ENCODE results near the gene SETBP1.

SETBP1 gene

DNA sequence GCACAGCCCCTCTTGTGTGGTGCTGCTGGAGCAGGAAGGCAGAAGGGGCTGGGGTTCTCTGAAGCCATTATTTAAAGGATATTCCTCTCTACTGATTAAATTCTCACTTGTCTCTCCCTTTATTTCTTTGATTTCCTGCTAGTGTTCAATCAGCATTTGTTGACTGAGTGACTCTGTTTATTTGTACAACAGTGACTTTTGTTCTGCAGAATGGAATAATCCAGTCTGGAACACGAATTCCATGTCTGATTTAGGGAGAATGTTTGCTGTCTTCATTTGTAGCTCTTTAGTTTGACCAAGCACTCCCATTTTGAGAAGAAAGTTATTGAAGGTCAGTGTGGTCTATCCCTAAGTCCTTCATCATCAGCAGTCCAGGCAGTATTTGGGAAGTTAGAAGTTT is 141.2 kb downstream of the SETBP1 start:
- no peak for DNase-seq

DNA sequence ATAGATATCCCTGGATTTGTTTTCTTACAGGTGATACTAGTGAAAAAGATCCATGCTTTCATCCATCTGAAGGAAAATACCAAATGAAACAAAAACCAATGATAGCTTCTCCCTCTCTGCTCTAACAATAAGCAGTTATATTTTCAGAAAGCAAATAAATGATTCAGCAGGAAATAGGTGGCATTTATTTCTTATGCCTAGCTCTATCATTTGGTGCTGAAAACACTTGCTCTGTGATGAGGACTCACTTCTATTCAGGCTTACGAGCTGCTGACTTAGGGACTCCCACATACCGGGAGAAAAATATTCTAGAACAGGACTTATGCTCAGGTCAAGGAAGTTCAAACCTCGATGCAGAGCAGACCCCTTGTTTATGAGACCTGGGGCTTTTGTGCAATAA is 142.6 kb downstream of the SETBP1 start:
- DNase-seq: no peak

DNA sequence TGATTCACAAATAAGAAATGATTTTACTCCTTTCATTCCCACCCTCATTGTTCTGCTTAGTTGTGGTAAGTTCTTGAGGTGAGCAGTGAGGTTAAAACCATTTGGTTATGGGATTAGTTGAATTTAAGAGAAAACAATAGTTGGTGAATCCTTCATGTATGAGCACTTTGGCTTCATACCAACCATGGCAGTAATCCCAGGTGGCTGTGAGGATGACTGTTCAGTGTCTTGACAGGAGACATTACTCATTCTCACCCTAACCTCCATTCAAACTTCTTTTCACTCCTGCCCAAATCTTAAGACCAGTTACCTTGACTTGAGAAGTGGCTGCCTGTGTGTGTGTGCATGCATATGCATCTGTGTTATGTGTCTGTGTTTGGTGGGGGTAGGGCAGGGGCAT is 143.1 kb downstream of the SETBP1 start:
- DNase-seq: no peak

DNA sequence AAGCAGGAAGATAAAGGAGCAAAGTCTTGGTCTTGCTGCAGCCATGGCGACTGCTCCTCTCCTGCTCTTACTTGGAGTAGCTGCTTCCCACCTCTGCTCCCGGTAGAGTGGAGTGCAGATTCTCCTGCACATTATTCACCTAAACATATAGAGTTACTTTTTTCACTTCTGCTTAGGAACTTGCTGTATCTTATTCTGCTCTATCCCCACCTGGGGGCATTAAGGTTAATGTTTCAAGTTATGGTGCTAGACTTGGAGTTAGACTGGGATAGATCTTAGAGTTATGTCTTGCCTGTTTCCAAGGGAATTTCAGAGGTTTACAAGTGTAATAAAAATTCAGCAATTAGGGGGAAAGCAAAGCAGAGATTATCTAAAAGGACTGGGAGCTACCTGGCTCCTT is 144.2 kb downstream of the SETBP1 start:
- DNase-seq: no peak

DNA sequence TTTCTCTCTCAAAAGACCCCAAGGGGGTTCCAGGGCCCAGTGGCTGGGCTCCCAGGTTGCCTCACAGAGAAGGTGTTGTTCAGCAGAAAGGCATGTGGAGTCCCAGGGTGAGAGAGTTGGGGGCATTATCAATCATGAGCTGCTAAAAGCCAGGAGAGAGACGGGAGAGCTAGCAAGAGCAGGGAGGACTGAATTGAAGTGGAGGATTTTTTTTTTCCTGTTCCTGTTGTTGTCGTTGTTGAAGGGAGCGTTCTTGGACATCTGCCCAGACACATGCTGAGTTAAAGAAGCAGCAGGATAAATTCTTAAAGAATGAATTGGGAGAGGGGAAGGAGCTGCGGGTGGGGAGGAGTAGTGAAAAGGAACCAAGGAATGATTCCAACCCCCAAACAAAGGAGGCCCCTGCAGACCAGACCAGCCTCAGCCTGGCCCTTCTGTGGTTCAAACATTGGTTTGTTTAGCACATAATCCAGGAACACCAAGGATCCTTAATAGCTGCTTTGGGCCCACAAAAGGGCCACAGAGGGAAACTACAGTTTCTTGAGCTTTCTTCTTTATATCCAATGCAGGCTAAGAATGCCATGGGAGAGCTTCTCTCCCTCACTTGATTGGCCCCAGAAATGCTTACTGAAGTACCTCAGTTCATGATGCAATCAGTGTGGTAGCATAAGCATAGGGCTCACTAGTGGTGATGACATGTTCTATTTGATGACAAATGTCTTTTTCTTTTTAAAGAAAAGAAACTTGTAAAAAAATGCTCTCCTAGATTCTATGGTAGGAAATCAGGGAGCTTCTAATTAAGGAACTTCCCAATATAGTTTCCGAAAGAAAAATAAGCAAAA is 146.0 kb downstream of the SETBP1 start:
- peak; percentile 28 for DNase-seq

DNA sequence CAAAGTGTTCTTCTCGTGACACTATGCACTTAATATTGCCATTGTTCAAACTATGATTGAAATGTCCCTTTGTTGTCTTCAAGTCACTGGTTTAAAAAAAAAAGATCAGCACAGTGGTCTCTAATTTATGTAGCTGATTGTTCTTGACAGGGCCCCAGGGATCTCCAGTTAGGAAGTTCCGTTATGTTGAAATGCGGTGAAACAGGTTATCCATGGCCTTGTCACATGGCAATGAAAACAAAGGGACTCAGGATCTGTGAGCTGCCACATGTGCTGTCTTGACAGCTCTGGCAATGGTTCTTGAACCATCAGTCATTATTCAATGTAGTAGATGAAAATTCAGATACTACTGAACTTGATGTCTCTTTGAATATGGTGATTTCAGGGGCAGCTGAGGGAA is 147.4 kb downstream of the SETBP1 start:
- DNase-seq: no peak

DNA sequence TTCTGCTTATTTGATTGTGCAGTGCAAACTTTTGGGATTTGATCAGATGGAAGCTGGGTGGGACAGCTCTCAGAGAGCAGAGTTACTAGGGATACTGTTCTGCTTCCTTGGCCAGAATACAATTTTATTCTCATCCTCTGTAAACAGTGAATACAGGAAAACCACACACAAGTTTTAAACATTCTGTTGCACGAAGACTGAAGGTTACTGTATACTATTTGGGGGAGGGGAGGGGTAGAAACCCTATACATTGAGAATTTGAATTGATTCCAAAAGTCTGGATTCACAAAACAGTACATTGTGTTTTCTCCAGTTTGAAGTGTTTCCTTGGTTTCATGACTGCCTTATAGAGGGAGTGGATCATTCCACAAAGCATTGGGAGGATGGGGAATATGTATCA is 149.9 kb downstream of the SETBP1 start:
- DNase-seq: no peak

DNA sequence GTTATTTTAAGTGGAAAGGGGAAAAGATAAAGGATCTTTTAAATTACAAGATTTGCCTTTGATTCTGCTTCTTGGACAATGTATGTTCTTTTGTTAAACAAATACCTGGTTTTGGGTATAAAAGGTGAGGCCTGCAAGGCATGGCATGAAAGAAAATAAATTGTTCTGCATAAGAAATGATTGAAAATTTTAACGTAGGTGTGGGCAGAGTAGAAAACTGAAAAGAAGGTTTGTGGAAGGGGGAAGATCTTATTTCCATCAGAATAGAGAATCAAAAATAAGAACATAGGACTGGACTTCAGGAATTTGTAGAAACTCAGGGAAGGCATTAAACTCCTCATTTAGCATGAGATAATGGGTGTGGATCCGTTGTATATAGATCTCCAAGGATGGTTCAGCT is 153.1 kb downstream of the SETBP1 start:
- no peak for DNase-seq

DNA sequence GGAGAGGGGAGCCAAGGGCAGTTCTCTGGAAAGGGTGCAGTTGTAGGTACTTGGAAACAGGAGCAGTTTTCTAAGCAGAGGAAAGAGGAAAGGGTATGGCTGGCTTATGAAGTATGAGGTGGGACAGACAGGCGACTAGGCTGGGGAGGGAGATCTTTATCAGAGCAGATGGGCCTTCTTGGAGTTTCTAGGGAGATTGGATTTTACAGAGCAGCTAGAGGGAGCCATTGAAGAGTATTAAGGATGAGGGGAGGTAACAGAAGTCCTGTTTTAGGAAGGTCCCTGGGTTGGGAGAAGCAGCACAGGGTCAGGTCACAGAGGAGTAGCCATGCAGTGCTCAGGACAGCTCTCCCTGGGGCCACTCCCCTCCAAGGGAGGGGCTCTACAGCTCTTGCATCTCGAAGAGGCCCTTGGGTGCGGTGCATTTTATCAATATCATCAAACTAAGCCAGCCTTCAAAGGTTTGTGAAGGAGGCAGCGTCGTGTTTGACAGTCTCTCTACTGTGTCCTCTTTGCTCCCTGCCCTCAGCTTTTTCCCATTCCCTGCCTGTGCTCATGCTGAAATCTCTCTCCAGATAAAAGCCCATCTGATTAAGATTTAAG is 154.3 kb downstream of the SETBP1 start:
- DNase-seq: no peak

DNA sequence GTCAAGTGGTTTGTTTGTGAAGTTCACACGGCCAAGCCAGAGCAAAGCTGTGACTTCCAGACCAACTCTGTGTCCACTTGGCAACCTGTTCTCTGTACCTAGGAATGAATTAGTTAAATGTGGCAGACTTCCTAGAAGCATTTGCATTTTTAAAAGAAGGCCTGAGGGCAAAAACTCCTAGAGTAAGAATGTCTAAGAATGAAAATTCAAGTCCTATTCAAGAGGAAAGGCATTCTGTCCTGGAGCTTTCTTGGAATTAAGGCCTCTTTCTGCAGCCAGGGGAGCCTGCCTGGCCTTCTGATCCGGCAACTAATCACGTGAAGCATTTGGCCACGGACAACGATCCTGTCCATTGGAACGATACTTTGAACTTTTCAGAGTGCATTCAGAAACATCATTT is 155.0 kb downstream of the SETBP1 start:
- no peak for DNase-seq

DNA sequence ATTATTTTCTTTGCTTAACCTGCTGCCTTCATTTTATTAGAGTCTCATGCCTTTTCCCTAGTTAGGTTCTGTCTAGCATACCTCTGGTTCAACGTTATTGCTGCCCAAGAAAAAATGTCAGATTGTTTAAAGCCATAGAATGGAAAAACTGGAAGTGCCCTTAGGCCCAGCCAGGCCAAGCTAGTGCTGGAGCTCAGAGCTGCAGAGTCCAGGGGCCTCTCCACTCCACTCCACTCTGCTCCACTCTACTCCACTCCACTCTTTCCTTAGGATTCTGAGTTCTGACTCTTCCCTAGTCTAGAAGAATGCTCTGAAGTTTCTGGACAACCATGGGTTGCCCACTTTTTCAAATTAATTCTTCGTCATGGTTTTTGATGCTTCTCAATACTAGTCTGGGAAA is 155.6 kb downstream of the SETBP1 start:
- no peak for DNase-seq

DNA sequence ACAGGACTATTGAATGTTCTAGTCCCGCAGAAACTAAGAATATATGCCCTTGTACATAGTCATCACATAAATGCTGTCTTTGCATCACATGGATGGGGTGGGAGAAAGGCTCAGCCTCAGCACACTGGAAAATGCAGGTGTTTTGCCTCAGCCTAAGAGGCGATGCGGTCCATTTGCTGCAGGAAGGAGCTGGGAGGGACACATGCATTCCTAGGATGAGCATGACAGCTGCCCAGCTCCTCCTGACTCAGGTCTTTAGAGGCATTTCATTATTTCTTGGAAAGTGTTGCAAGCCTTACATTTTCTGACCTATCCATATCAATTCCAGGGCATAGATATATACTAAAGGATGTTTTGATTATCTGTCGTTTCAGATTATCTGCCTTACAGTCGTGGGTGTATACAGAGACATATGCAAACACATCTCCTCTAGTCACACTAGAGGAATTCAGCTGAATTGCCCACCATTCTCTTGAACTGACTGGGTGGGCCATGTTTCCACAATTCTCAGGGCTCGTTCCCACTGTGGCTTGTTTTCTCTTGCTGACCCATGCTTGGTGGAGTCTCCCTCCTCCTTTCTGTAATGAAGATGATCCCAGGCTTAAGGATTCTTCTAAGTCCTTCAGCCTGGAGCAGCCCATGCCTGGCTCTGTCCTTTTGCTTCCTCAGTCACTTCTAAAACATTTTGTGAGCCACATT is 156.9 kb downstream of the SETBP1 start:
- no peak for DNase-seq

DNA sequence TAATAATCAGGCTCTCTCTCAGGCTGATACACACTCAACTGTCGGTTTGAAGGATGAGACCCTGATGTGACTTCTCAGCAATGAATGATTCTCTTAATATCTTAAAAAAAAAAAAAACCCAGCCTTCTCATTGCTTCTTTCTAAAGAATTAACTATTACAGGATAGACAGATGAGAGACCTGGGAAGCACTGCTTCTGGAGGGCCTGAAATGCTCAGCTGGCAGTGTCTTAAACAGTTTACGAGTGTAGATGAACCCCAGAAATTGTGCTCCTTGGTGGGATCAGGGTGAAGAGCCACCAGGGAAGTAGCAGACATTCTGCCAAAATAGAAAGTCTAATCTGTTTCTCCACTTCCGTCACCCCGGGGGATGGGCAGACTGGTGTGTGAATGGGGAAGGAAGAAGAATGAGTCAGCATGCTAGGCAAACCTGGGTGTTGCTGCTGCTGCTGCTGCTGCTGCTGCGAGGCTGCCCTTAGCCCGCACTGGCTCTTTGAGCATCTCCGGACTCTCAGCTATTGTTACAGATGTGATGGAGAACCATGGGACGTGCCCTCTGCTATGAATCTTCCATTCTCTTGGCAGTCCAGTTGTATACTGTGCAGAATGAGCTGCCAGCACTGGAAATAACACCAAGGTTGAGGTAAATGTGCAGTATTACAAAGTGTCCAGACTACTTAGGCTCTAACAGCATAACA is 158.4 kb downstream of the SETBP1 start:
- DNase-seq: no peak

DNA sequence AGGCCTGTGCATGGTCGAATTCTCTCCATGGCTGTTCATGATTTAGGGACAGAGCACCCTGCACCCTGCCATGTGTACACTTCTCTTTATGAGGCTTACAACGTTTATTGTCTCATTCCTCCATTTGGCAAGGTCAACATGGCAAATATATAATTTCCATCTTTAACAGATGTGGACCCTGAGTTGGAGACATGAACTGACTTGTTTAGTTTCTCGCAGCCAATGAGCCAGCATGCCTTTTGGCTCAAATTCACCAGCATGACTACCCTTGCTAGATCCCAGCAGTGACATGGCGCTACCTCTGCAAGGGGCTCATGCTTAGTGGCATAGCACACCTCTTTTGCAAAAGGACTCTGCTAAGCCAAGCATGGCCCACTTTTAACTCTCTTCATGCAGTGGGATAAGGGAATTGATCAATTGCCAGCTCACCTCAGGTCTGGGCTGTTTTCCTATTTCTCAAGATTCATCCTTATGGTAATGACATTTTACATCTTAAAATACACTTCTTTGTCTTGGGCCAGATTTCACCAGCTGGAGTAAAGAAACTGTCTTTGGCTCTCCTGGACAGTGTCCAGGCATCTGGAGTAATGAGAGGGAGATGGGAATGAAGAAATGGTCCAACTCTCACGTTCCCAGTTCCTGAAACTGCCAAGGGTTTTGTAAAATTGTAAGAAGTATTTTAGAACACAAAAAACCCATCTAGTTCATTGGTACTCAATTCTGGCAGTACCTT is 159.5 kb downstream of the SETBP1 start:
- DNase-seq: no peak

DNA sequence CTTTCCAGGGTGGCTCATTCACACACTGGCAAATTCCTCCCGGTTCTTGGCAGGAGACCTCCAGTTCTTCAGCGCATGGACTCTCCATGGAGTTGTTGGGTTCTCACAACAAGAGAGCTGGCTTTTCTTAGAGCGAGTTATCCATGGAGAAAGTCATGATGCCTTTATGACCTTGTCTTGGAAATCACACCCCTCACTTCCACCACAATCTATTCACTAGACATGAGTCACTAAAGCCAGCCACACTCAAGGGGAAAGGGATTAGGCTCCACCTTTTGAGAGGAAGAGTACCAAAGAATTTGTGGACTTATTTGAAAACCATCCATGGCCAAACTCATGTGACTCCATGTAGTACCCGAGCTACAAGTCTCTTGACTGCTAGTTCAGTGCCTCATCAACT is 160.5 kb downstream of the SETBP1 start:
- no peak for DNase-seq

DNA sequence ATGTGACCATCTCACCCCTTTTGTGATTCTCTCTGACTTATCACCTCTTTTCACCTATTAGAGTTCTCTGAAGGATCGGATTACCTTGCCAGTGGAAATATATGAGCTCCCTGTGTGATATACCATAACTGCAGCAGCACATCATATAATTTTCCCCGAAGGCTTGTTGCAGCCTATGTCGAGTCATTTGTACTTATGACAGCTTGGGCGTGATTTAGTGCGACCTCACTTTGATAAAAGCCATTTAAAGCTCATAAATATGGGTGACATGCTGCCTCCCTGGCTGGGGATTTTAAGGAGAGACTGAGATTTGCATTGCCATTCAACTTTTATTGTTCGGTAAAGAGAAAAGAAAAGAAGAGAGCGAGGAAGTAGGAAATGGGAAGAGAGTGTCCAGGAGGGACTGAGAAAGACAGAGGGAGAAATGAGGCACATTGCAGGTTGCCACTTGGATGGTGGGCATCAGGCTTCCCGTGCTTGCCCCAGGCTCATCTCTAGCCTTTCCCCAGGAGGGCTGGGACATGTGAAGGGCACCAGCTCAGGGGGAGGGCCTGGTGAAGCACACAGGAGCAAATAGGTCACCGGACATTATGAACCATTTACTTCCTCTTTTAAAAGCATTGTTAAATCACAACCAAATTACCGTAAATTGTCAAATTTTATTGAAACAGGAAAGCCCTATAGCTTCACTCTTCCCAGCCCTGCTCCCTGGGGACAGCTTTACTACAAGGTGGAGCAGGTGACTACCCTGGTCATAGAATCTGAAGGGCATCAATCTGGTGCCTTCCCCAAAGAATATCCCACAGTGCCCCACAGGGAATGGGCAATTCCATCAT is 161.3 kb downstream of the SETBP1 start:
- no peak for DNase-seq

DNA sequence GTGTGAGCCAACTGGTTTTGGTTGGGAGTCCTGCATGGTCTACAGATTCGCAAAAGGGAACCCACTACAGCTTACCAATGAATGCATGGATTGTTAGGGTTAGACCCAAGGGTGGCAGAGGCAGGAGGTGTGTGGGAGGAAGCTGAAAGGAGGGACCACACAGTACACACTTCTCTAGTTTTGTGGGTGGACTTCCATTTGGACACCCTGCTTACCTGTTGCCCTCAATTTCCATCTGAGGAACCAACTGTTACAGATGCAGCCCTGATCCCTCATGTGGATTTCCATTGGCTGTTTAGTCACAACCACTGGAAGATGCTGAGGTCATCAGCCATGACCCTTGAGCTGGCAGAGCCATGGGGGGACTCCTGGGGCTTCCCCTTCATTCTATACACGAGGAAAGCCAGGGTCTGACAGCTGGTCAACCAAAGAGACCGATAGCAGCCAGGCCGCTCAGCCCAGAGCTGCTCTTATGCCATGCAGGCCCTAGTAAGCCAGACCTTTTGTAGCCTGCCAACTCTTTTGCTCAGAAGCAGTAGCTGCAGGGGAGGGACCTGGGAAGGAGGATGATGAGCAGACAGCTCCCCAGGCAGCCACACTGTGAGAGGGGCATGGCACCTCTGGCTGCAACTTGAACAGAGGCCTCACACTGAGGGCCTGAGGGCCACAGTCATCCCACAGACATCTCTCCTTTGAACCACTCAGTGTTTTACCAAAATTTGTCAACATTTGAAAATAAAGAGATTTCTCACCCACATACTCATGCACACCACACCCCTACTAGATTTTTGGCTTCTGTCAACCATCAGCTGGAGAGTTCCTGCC is 162.1 kb downstream of the SETBP1 start:
- DNase-seq: no peak

DNA sequence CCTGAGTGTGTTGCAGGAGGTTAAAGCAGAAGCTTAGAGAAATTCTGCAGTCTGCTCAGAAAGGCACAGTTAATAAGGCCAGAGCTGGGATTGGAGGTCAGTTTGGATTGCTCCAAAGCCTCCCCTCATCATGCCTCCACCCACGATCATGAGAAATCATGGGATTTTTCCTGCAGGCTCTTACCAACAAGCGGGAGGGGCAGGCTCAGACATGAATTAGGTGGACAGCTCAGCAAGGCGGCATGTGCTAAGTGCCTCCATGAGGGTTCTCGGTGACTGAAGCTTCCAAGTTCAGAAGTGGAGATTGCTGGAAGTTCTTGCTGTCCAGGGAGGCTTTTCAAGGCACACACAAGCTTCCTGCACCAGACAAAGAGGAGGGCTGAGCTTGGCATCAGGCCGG is 163.8 kb downstream of the SETBP1 start:
- DNase-seq: no peak

DNA sequence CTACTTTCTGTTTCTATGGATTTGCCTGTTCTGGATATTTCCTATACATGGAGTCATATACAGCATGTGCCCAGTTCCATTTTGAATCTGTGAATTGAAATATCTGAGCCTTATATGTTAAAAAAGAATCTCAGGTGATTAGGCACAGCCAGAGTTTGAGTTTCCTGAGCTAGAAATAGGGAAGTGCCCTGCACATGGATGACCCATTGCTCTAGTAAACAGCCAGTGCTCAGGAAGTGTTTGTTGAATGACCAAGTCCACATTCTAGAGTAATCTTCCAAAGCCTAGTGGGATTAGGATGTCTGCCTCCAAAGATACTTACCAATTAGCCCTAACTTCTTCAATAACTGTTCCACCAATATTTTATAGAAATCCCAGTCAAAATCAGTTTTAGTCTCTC is 165.8 kb downstream of the SETBP1 start:
- DNase-seq: no peak

DNA sequence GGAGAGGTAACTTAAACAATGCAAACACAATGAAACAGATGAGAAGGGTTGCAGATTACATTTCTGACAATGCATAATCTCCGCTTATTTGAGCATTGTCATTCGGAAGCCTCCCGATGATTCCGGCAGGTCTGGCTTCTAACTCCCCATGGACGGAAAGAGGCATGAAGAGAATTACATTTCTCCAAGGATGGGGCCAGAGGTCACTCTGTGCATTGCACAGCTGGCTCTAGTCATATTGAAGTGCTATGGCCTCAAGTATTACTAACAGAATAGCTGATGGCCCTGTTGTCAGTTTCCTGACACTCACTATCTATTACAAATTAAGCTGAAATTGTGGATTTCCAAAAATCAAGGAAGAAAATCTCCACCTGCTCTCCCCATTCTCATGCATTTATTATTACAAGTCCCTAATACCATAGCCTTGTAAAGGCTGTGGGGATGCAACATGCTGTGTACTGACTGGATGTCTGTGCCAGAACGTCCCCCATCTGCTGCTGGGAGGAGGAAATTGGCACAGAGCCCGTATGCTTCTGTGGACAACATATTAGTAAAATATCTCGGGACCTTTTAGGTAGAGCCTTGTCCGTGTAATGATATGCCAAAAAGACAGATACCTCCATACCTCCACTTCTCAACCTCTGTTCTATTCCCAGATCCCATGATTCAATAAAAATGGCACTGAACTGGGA is 168.1 kb downstream of the SETBP1 start:
- no peak for DNase-seq

Data from T1000 (cell line).